ENCODE data around the gene LRRC2.
A peak's percentile ranks its signal among the peaks of the same experiment; 100 is the strongest.
"Not testable (repeated sequence)": the region's sequence is repeated elsewhere in the genome, so short reads cannot be mapped to it uniquely, and the experiment has no call there.

Gene LRRC2

GRCh38 chr3:46580675-46581074 lies 14.6 kb upstream of the LRRC2 start:
- DNase-seq: no peak

- DNase-seq: no peak
Observed at GRCh38 chr3:46579756-46580286, 13.7 kb upstream of the LRRC2 start.

GRCh38 chr3:46578973-46579755 lies 13.1 kb upstream of the LRRC2 start:
- no peak for DNase-seq

- not testable (repeated sequence) for DNase-seq
Observed at GRCh38 chr3:46577580-46578249, 11.6 kb upstream of the LRRC2 start.

- no peak for DNase-seq
Observed at GRCh38 chr3:46576879-46577278, 10.8 kb upstream of the LRRC2 start.

- DNase-seq: no peak
Observed at GRCh38 chr3:46576386-46576785, 10.3 kb upstream of the LRRC2 start.

GRCh38 chr3:46575577-46576222 lies 9.6 kb upstream of the LRRC2 start:
- DNase-seq: no peak

- no peak for DNase-seq
Observed at GRCh38 chr3:46574881-46575576, 8.9 kb upstream of the LRRC2 start.

GRCh38 chr3:46574243-46574646 lies 8.1 kb upstream of the LRRC2 start:
- no peak for DNase-seq

GRCh38 chr3:46573701-46574100 lies 7.6 kb upstream of the LRRC2 start:
- no peak for DNase-seq

- DNase-seq: no peak
Observed at GRCh38 chr3:46571684-46572083, 5.6 kb upstream of the LRRC2 start.

GRCh38 chr3:46565607-46566039 lies 479 bp downstream of the LRRC2 start:
- no peak for DNase-seq

- DNase-seq: no peak
Observed at GRCh38 chr3:46565077-46565476, 1.0 kb downstream of the LRRC2 start.

- no peak for DNase-seq
Observed at GRCh38 chr3:46564190-46565021, 1.7 kb downstream of the LRRC2 start.

GRCh38 chr3:46561951-46562350 lies 4.2 kb downstream of the LRRC2 start:
- DNase-seq: no peak

- no peak for DNase-seq
Observed at GRCh38 chr3:46561511-46561910, 4.6 kb downstream of the LRRC2 start.

GRCh38 chr3:46559091-46559704 lies 6.9 kb downstream of the LRRC2 start:
- DNase-seq: no peak

GRCh38 chr3:46558184-46559043 lies 7.7 kb downstream of the LRRC2 start:
- peak; percentile 49 for DNase-seq

GRCh38 chr3:46557814-46558183 lies 8.3 kb downstream of the LRRC2 start:
- no peak for DNase-seq

GRCh38 chr3:46553154-46553553 lies 12.9 kb downstream of the LRRC2 start:
- no peak for DNase-seq

GRCh38 chr3:46552538-46552937 lies 13.6 kb downstream of the LRRC2 start:
- no peak for DNase-seq

All from activated CD4-positive, CD25-positive, alpha-beta regulatory T cell treated with anti-CD3 and anti-CD28 coated beads, Interleukin-2, amount 50 U/mL, for 72 hours (primary cell).